K562 (cell line): Measurements from ENCODE around the gene ABLIM1. TPM values are rescaled to one million over a fixed set of nuclear protein-coding genes. Genes with fewer than 3 reads are reported as not detected.

ENCODE experiments used
- ATAC-seq: fragments of 200-7000 bp; cut with Tn5 transposase; 3 replicates; pipeline ENCODE4 v1.9.1; 2020; ENCODE audit warnings: moderate library complexity
- BruUV-seq: library from RNA; stranded (reverse); fragments of 400-500 nt; replicated peaks from 2 replicates; lab custom pipeline; 2021; lab: Mats Ljungman, UMichigan
- CTCF ChIA-PET: fragments of 300-600 bp; formaldehyde crosslinking; extraction: SDS; loops from one replicate; lab custom pipeline; 2021; ENCODE audit warnings: low intra/inter-chr PET ratio; lab: Yijun Ruan, JAX
- POLR2A ChIA-PET: fragments of 300-600, 350-650 bp; sonication (Branson Sonifier 250); formaldehyde crosslinking; extraction: SDS; loops from one replicate; lab custom pipeline; 2021; ENCODE audit warnings: antibody characterized with exemption, inconsistent platforms; lab: Yijun Ruan, JAX
- DNase-seq, 4 experiments: peaks; one replicate each; pipeline versions ENCODE4 v3.0.0 to v3.0.0-alpha.2; 2011 to 2018; ENCODE audit warnings: low spot score in 3 of 4, mixed read lengths in 3 of 4; ENCODE audit errors: extremely low read depth in 1 of 4
- FAIRE-seq: peaks from 2 replicates; lab custom pipeline; 2011; peaks lifted over from hg19 to GRCh38; lab: Jason Lieb, UNC
- H2AFZ ChIP-seq: 2 replicates; pipeline ENCODE4 v1.6.0; 2011; ENCODE audit warnings: low read depth, low read length, control low read depth, inconsistent platforms
- H3K27ac ChIP-seq: fragments of 200-600 bp; 3 replicates; pipeline ENCODE4 v1.8.0; 2011; ENCODE audit warnings: low read depth, mild to moderate bottlenecking, control low read depth, inconsistent platforms, low read length, moderate library complexity, mixed read lengths; ENCODE audit errors: extremely low read depth
- H3K27me3 ChIP-seq, 2 experiments: fragments of 300-600 bp in 1 of 2; 2 replicates in 1 of 2; 3 replicates in 1 of 2; pipeline versions ENCODE4 v1.6.0 to v1.8.0; 2011; ENCODE audit warnings: inconsistent platforms in 2 of 2, low read length in 2 of 2, mild to moderate bottlenecking in 1 of 2, mixed read lengths in 1 of 2, moderate library complexity in 1 of 2; ENCODE audit not compliant: control insufficient read depth in 2 of 2, insufficient read depth in 2 of 2
- H3K36me3 ChIP-seq: fragments of 300-600 bp; 3 replicates; pipeline ENCODE4 v1.8.0; 2011; ENCODE audit warnings: mild to moderate bottlenecking, low read length, inconsistent platforms; ENCODE audit not compliant: control insufficient read depth, insufficient read depth
- H3K4me1 ChIP-seq, 2 experiments: fragments of 200-600 bp in 1 of 2; replicated peaks in 1 of 2; 2 replicates in 1 of 2; 3 replicates in 1 of 2; pipeline versions ENCODE4 v1.5.1 to v1.8.0; 2011; ENCODE audit warnings: inconsistent platforms in 2 of 2, low read length in 2 of 2, mild to moderate bottlenecking in 1 of 2, mixed read lengths in 1 of 2, moderate library complexity in 1 of 2; ENCODE audit not compliant: control insufficient read depth in 2 of 2, insufficient read depth in 2 of 2
- H3K4me2 ChIP-seq: 2 replicates; pipeline ENCODE4 v1.6.1; 2011; ENCODE audit warnings: low read length, control low read depth, inconsistent platforms, mixed read lengths; ENCODE audit not compliant: insufficient read depth
- H3K4me3 ChIP-seq: fragments of 200-600 bp; sonication (generic), shearing (Covaris generic); 2 replicates; pipeline ENCODE4 v1.5.1; 2016; ENCODE audit warnings: control low read depth, inconsistent platforms
- H3K79me2 ChIP-seq: fragments of 200-600 bp; 3 replicates; pipeline ENCODE4 v1.8.0; 2011; ENCODE audit warnings: low read length, inconsistent platforms; ENCODE audit not compliant: control insufficient read depth, insufficient read depth
- H3K9ac ChIP-seq, 2 experiments: 2 replicates each; pipeline versions ENCODE4 v1.6.0 to v1.6.1; 2011; ENCODE audit warnings: low read depth in 2 of 2, low read length in 2 of 2, control low read depth in 1 of 2, inconsistent platforms in 1 of 2, mild to moderate bottlenecking in 1 of 2, mixed read lengths in 1 of 2; ENCODE audit not compliant: insufficient read depth in 1 of 2
- H3K9me1 ChIP-seq: one replicate; pipeline ENCODE4 v1.6.0; 2011; ENCODE audit warnings: inconsistent platforms, mild to moderate bottlenecking, low read length, moderate library complexity; ENCODE audit not compliant: control insufficient read depth, insufficient read depth
- H3K9me3 ChIP-seq: replicated peaks from 2 replicates; pipeline ENCODE4 v1.5.1; 2011; ENCODE audit warnings: low read depth, low read length, inconsistent platforms; ENCODE audit not compliant: control insufficient read depth, insufficient read depth
- H4K20me1 ChIP-seq: replicated peaks from 2 replicates; pipeline ENCODE4 v1.6.1; 2011; ENCODE audit warnings: low read length, inconsistent platforms, mixed read lengths; ENCODE audit not compliant: control insufficient read depth, insufficient read depth
- NFE2 ChIP-seq: IDR thresholded peaks from 2 replicates; pipeline ENCODE4 v1.6.1; 2014; ENCODE audit warnings: antibody characterized with exemption, low read depth
- SRSF1 ChIP-seq: fragments of 200-400 bp; formaldehyde crosslinking; IDR thresholded peaks from 2 replicates; pipeline ENCODE4 v1.6.1; 2017; ENCODE audit warnings: mild to moderate bottlenecking, low read depth, low read length, moderate library complexity
- STAT5A ChIP-seq: IDR thresholded peaks from 2 replicates; pipeline ENCODE4 v1.6.1; 2012; ENCODE audit warnings: low read length, inconsistent platforms, borderline replicate concordance
- TBP ChIP-seq: optimal IDR thresholded peaks from 2 replicates; pipeline ENCODE3; 2011; ENCODE audit warnings: low read depth, low read length, improper control_type of control experiment
- U2AF1 ChIP-seq: fragments of 200-400 bp; formaldehyde crosslinking; optimal IDR thresholded peaks from 2 replicates; pipeline ENCODE3; 2017; ENCODE audit warnings: mild to moderate bottlenecking, low read depth, low read length, moderate library complexity
- ZFP30 ChIP-seq: fragments of 250-450 bp; sonication (Bioruptor Pico); IDR thresholded peaks from 2 replicates; pipeline ENCODE4 v1.8.0; 2022; ENCODE audit warnings: moderate library complexity, mild to moderate bottlenecking, inconsistent platforms, borderline replicate concordance
- ZNF133 ChIP-seq: fragments of 250-450 bp; sonication (Bioruptor Pico); IDR thresholded peaks from 2 replicates; pipeline ENCODE4 v1.4.0; 2020; ENCODE audit warnings: mild to moderate bottlenecking
- ZNF830 ChIP-seq: fragments of 250-450 bp; sonication (Bioruptor Pico); IDR thresholded peaks from 2 replicates; pipeline ENCODE4 v1.5.0; 2021; ENCODE audit warnings: mild to moderate bottlenecking
- WGBS: fragments of 100-300 bp; shearing (Covaris generic); methylation state at CpG from one replicate; pipeline ENCODE4 v1.1.6; 2016; ENCODE audit warnings: low coverage, mixed read lengths; ENCODE audit not compliant: insufficient coverage; ENCODE audit errors: missing lambda C conversion rate; 5-methylcytosine and 5-hydroxymethylcytosine counted together
- in situ Hi-C: fragments of 300-500 bp; cut with MboI; formaldehyde crosslinking; loops from 4 replicates; pipeline ENCODE4 v1.15.0; 2018; ENCODE audit warnings: inconsistent platforms, mixed read lengths
- intact Hi-C: fragments of 100-400 bp; cut with micrococcal nuclease; formaldehyde crosslinking; loops from 2 replicates; pipeline ENCODE4 v1.14.2; 2022
- polyA plus RNA-seq, 8 experiments: library from polyadenylated mRNA; depleted of rRNA in 4 of 8; stranded (reverse) in 5 of 8; unstranded in 3 of 8; fragments of >200 nt; fragmentation: Nextera tagmentation in 2 of 8; fragmentation: Illumina TruSeq in 1 of 8; extraction: Ambion mirVana in 2 of 8; extraction: Trizol in 1 of 8; gene quantifications; 2 replicates each; pipeline versions ENCODE4 v1.2.1 to v1.2.3, GENCODE V29; 2011 to 2014; ENCODE audit warnings: inconsistent platforms in 1 of 8, missing spikeins in 1 of 8
- total RNA-seq, 7 experiments: library from RNA; depleted of rRNA in 6 of 7; stranded (reverse); fragments of >200 nt in 6 of 7; fragmentation: Illumina TruSeq in 2 of 7; extraction: Trizol in 2 of 7; gene quantifications; 2 replicates each; pipeline versions ENCODE4 v1.2.1 to v1.2.3, GENCODE V29; 2011 to 2021; ENCODE audit warnings: low replicate concordance in 1 of 7
- TF ChIP-seq, protein P1 (sequence below): fragments of 450-650 bp; formaldehyde crosslinking; IDR thresholded peaks from 2 replicates; pipeline ENCODE4 v1.4.0; 2022; ENCODE audit warnings: missing genetic modification characterization

Gene ABLIM1
- total and polyA plus RNA-seq, 9 of the 15 experiments (the other 6 are each of a cell fraction or from before 2014, with no cell fraction given) = 0.07 to 0.49 (median 0.14) TPM; not detected in 6

- Histone ChIP-seq H3K4me3 (no peak overlapping the region), H3K27ac (no peak overlapping the region)
- TF ChIP-seq ZNF830 (CRISPR knock-in tag) (no peak), TBP (no peak), ZNF133 (no peak), SRSF1 (no peak), ZFP30 (CRISPR knock-in tag) (no peak), U2AF1 (no peak), NFE2 (no peak), STAT5A (no peak)
- TF ChIP-seq, protein P1, sequence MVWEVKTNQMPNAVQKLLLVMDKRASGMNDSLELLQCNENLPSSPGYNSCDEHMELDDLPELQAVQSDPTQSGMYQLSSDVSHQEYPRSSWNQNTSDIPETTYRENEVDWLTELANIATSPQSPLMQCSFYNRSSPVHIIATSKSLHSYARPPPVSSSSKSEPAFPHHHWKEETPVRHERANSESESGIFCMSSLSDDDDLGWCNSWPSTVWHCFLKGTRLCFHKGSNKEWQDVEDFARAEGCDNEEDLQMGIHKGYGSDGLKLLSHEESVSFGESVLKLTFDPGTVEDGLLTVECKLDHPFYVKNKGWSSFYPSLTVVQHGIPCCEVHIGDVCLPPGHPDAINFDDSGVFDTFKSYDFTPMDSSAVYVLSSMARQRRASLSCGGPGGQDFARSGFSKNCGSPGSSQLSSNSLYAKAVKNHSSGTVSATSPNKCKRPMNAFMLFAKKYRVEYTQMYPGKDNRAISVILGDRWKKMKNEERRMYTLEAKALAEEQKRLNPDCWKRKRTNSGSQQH (CRISPR knock-in tag) = no peak
- TF ChIP-seq, all 486 proteins: peak for 0
- H3K79me2 ChIP-seq = no peaks in the 10 kb centered on the region
- 2% methylated on average over 5 of the region's 5 CpGs for WGBS
- in situ Hi-C loops (no loop called here), intact Hi-C loops (no loop called here)
- FAIRE-seq = no peak
- peaks cover 0 to 11% of the 10 kb centered on the region in 2 experiments; a peak in 3 of 5 replicates for H3K27me3 ChIP-seq
- no peak overlapping the region for H2AFZ ChIP-seq
- BruUV-seq = no TSS peak
- H3K4me2 ChIP-seq = no peak overlapping the region
- CTCF ChIA-PET = no interaction called here
- H3K9ac ChIP-seq = no peak overlapping the region
- H3K4me1 ChIP-seq = no peaks in the 10 kb centered on the region
- POLR2A ChIA-PET = no interaction called here
- H3K9me3 ChIP-seq = no peaks in the 10 kb centered on the region
- H3K36me3 ChIP-seq = no peaks in the 10 kb centered on the region
- H4K20me1 ChIP-seq = no peaks in the 10 kb centered on the region
- no peaks in the 10 kb centered on the region for H3K9me1 ChIP-seq
- no peak for ATAC-seq
- no peak for DNase-seq
These were observed 132.0 kb downstream of the ABLIM1 start for GRCh38 chr10:114526126-114526503.
